ENCODE data around the gene ITGB6.
A peak's percentile ranks its signal among the peaks of the same experiment; 100 is the strongest.

Gene ITGB6

DNA sequence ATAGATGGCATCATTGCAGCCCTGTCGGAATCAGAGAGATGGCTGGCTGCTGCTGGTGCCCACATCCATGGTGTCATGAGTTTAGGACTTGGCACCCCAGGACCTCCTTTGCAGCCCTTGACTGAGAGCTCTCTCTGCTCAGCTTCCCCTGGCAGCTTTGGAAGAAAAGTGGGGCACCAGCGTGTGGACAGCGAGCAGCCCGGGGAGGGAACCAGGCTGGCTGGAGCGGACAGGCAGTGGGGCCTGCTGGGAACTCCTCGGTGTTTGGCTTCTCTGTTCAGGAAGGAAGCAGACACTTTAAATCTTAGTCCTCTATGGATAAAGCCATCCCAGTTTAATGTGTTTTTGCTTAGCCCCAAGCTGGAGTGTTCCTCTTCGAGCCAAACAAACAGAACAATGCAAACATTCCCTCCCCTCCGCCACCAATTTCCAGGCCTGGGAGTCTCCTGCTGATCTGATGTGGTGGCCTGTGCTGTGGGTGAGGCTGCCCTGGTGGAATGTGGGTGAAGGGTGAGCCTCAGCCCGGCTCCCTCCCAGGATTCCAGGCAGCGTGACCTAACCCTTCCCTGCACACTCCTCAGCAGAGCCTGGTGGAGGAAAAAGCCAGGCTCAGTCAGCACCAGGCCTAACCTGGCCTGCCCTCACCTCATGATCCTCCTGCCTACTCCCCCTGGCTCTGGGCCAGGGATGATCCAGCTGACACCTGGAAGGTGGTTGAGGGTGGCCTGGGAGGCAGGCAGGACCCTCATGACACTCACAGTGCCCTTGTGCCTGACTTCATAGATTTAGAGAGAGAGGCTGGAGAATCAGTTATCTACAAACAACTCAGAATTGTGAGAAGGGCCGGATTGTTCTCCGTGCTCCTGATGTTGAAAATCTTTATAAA lies 21.6 kb upstream of the ITGB6 start:
- TF ChIP-seq, protein P1, sequence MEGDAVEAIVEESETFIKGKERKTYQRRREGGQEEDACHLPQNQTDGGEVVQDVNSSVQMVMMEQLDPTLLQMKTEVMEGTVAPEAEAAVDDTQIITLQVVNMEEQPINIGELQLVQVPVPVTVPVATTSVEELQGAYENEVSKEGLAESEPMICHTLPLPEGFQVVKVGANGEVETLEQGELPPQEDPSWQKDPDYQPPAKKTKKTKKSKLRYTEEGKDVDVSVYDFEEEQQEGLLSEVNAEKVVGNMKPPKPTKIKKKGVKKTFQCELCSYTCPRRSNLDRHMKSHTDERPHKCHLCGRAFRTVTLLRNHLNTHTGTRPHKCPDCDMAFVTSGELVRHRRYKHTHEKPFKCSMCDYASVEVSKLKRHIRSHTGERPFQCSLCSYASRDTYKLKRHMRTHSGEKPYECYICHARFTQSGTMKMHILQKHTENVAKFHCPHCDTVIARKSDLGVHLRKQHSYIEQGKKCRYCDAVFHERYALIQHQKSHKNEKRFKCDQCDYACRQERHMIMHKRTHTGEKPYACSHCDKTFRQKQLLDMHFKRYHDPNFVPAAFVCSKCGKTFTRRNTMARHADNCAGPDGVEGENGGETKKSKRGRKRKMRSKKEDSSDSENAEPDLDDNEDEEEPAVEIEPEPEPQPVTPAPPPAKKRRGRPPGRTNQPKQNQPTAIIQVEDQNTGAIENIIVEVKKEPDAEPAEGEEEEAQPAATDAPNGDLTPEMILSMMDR (conservative IDR thresholded peaks at IDR 0.05; ENCODE audit: low read depth, low read length): no peak
- no peak overlapping the region for H3K4me3 ChIP-seq (ENCODE audit: low read length)
- peak; percentile 89 for DNase-seq (ENCODE audit: low read depth)

DNA sequence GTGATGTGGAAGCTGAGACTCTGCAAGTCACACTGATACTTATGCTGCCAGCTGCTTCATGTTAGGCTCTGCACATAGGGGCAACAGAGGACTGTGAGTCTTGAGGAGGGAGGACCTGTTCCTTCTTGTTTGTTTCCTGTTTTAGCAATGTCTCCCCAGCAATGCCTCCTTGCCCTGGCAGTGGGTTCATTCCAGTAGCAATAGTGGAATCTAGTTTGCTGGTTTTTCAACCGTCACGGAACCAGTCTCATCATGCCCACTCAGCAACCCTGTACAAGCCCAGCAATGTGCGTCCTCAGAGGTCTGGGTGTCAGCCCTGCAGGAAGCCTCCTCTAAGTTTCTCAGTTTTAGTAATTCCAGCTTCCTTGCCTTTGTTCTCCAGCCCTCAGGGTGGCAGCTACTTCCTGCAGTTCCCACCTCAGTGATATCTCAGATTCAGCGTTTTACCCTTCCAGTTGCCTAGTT lies 20.5 kb upstream of the ITGB6 start:
- DNase-seq (ENCODE audit: low read depth): no peak
- no peak overlapping the region for H3K4me3 ChIP-seq (ENCODE audit: low read length)
- TF ChIP-seq, protein P1 (conservative IDR thresholded peaks at IDR 0.05; ENCODE audit: low read depth, low read length): no peak

DNA sequence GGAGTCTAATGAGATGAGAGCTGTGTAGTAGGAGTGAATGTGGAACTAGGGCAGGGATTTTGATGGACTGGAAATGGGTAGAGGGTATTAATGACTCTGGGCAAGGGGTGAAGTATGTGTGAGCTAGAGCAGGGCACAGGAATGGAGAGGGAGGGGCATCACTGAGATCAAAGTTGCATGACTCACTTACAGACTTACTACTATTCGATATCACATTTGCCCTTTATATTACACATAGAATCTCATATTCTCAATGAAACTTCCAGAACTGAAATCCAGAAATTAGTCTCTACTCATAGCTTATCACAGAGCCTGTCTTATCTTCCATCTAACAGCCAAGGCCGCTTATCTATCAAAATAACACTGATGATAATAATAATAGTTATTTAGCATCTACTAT lies 20.0 kb upstream of the ITGB6 start:
- DNase-seq (ENCODE audit: low read depth): no peak
- H3K4me3 ChIP-seq (ENCODE audit: low read length): no peak overlapping the region
- TF ChIP-seq, protein P1 (conservative IDR thresholded peaks at IDR 0.05; ENCODE audit: low read depth, low read length): no peak

DNA sequence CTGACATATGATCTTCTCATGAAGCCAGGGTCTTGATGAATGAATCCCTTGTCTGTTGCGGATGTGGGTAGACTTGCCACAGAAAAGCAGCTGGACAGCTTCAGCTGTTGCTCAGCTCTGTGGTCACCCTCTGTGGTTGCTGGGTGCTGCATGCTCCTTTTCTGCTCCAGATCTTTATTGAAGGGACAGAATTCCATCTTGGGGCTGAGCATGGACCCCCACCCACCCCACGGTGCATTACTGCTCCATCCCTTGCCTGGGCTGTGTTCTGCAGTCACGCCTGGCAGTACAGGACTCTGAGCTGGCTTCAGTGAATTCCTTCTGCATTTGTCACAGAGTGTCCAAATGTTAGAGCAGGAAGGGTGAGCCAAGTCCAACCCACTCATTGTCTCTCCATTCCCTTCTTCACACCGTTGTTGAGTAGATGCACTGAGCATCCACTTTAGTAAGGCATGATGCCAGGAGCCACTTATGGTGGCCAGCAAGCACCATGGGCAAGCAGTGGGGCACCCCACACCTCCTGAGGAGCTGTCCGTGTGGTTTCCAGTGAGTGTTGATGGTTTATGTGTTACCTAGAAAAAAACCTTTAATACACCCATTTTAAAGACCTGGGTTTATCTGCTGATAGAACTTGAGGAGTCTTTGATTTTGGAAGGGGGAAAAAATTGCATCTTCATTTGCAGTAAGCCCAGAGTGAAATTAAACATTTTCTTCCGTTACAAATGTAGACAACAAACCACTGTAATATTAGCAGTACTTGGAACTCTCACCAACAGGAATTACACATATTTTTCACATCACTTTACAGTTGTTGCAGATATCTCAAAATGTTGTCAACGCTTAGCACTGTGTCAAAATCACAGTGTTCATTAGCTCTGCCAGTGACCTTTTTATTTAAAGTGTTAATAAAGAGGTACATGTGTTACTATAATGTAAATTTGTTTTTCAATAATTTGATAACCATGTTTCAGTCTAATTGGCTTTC lies 14.7 kb upstream of the ITGB6 start:
- peak; percentile 69 for DNase-seq (ENCODE audit: low read depth)
- TF ChIP-seq, protein P1 (conservative IDR thresholded peaks at IDR 0.05; ENCODE audit: low read depth, low read length): no peak
- no peak overlapping the region for H3K4me3 ChIP-seq (ENCODE audit: low read length)

DNA sequence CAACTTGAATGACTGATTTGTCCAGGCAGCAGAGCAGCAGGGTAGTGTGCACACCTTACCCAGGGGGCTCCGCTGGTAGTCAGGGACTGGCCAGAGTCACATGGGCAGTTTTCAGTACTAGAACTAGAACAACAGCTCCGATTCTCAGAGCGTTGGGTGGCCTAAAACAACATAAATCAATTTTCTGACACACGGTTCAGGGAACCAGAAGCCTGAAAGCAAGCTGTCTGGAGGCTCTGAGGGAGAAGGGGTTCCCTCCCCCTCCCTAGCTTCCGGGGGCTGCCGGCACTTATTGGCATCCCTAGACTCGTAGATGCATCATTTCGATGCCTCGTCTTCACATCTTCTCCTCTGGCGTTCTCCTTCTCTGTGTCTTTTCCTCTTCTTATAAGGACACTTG lies 13.4 kb upstream of the ITGB6 start:
- no peak overlapping the region for H3K4me3 ChIP-seq (ENCODE audit: low read length)
- TF ChIP-seq, protein P1 (conservative IDR thresholded peaks at IDR 0.05; ENCODE audit: low read depth, low read length): no peak
- DNase-seq (ENCODE audit: low read depth): no peak

DNA sequence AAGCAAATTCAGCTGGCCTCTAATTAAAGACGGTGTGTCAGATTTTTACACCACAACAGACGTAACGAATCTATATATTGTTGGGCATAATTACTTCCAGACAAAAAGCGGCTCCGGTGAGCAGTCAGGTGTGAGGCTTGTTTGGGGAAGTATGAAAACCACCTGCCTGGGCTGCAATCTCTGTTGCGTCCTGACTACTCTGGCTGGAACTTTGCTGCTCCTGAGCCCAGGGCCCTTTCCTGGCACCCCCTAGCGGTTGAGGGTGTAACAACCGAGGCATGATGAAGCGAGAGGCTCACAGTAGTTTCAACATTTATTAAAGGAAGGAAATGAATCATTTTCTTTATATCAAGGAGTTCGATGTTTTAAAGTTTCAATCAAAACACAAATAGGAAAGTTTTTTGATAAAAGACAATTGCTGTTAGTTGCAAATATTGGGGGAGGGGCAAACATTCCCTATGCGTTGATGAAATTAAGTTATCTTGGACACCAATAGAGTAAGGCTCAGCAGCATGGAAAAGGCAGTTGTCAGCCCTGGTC lies 10.6 kb upstream of the ITGB6 start:
- TF ChIP-seq, protein P1 (conservative IDR thresholded peaks at IDR 0.05; ENCODE audit: low read depth, low read length): peak; percentile 94
- DNase-seq (ENCODE audit: low read depth): peak; percentile 63
- no peak overlapping the region for H3K4me3 ChIP-seq (ENCODE audit: low read length)

Data from retinal pigment epithelial cell (primary cell).